Upper lobe of left lung (tissue), 4 donors: ENCODE measurements around the gene NME4.

Experiments used
- CTCF ChIP-seq, 6 experiments: fragments of 450-650 bp in 4 of 6; fragments of 200-600 bp in 2 of 6; sonication (generic) in 2 of 6; IDR thresholded peaks; one replicate each; pipeline ENCODE4 v1.5.1; 2016 to 2019; ENCODE audit warnings: antibody characterized with exemption in 6 of 6
- EP300 ChIP-seq, 4 donors: sonication (generic); formaldehyde crosslinking; IDR thresholded peaks; one replicate each; pipeline ENCODE4 v1.5.1; 2017; ENCODE audit warnings: antibody characterized with exemption in 4 of 4, control low read depth in 2 of 4
- POLR2AphosphoS5 ChIP-seq, 2 donors: sonication (generic); formaldehyde crosslinking; IDR thresholded peaks; one replicate each; pipeline ENCODE4 v1.5.1; 2017; ENCODE audit warnings: antibody characterized with exemption in 2 of 2

GRCh38 chr16:398561-399339 is 1.8 kb downstream of the NME4 start:
- TF ChIP-seq CTCF (IDR thresholded peaks at IDR 0.05) (no peak), POLR2AphosphoS5 (IDR thresholded peaks at IDR 0.05) (no peak), EP300 (IDR thresholded peaks at IDR 0.05) (no peak)
